Erythroblast (primary cell): Measurements from ENCODE around the gene MAP3K20.

ENCODE experiments used
- GATA1 ChIP-seq: IDR thresholded peaks from 2 replicates; pipeline ENCODE4 v1.6.1; 2011; ENCODE audit warnings: low read depth, mild to moderate bottlenecking, control low read depth, low read length, moderate library complexity
- POLR2A ChIP-seq: IDR thresholded peaks from 2 replicates; pipeline ENCODE4 v1.6.1; 2011; ENCODE audit warnings: mild to moderate bottlenecking, low read length

- TF ChIP-seq POLR2A = no peak
- TF ChIP-seq GATA1 = no peak
Observed at GRCh38 chr2:173027181-173028128, 48.2 kb upstream of the MAP3K20 start.
